ENCODE data around the gene LRIF1.
"Not testable (repeated sequence)": the region's sequence is repeated elsewhere in the genome, so short reads cannot be mapped to it uniquely, and the experiment has no call there.

Gene LRIF1, protein sequence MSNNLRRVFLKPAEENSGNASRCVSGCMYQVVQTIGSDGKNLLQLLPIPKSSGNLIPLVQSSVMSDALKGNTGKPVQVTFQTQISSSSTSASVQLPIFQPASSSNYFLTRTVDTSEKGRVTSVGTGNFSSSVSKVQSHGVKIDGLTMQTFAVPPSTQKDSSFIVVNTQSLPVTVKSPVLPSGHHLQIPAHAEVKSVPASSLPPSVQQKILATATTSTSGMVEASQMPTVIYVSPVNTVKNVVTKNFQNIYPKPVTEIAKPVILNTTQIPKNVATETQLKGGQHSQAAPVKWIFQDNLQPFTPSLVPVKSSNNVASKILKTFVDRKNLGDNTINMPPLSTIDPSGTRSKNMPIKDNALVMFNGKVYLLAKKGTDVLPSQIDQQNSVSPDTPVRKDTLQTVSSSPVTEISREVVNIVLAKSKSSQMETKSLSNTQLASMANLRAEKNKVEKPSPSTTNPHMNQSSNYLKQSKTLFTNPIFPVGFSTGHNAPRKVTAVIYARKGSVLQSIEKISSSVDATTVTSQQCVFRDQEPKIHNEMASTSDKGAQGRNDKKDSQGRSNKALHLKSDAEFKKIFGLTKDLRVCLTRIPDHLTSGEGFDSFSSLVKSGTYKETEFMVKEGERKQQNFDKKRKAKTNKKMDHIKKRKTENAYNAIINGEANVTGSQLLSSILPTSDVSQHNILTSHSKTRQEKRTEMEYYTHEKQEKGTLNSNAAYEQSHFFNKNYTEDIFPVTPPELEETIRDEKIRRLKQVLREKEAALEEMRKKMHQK

DNA sequence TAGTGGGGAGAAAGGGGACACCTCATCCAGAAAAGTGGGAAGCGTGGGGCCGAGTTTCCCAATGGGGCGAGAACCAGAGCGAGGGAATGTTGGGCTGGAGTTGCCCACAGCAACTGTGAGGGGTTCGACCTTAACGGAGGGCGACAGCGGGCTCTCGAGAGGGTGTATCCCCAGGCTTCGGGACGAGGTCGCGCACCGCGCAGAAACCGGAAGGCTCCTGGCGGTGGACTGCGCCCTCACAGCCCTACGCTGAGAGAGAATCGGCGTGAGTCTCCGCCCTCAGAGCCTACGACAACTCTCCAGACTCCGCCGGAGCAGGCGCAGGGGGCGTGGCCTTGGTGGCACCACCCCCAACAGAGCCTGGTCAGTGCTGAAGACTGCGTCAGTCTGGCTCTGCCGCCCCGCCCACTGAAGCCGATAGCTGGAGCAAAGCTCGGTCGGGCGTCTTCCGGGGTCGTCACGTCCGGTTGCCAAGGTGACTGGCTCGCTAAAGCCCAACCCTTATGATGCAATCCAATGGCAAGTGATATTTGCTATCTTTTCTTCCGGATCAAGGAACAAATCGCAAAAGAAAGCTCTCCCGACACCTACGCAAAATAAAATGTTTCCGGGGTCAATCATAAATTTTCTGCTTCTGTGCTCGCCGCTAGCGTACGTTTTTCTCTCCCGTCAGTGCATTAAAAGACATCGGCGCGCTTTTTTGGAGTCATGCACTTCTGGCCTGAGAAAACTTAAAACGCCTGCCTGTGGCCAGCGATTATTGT lies at the start of gene LRIF1:
TSS of gene LRIF1 (minus strand) at position 232 of the 764 bp plus-strand sequence. CDS start 234 bp downstream, outside the sequence.
- peak; percentile 96 for DNase-seq

DNA sequence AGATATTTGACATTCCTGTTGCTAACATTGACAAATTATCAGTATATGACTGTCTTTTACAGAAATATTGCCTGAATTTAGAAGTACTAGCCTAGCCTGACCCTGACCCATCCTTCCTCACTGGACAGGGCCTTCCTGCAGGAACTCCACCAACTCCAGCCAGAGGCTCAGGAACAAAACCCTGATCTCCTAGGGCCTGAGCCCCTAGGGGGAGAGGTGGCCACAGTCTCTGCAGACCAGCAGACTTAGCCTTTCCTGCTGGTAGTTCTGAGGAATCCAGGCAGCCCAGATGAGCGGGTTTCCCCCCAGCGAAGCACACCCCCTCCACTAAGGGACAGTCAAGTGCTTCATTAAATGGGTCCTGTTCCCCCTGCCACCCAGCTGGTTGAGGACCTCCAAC lies 44.3 kb upstream of the LRIF1 start:
- DNase-seq: no peak

DNA sequence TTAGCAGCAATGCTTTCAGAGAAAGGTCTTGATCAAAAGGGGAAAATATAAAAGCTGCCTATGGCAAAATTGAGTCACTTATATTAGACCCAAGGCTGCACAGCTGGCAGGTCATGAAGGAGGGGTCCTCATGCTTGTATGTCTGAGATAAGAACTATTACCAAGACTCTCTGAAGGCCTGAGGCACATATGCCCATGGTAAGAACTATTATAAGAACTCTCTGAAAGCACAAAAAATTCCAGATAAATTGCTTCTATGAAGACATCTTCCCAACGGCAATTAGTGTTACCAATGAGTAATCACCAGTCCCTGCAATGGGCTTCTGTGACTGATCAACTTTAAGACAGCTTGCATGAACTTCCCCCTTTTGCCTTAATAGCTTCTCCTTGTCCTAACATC lies 42.8 kb upstream of the LRIF1 start:
- no peak for DNase-seq

DNA sequence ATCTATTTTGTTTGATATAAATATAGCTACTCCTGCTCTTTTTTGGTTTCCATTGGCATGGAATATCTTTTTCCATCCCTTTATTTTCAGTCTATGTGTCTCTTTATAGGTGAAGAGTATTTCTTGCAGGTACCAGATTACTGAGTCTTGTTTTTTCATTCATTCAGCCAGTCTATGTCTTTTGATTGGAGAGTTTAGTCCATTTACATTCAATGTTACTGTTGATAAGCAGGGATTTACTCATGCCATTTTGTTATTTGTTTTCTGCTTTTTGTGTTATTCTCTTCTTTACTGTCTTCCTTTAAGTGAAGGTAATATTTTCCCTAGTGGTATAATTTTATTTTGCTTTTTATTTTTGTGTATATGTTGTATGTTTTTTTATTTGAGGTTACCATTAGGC lies 35.9 kb upstream of the LRIF1 start:
- not testable (repeated sequence) for DNase-seq

DNA sequence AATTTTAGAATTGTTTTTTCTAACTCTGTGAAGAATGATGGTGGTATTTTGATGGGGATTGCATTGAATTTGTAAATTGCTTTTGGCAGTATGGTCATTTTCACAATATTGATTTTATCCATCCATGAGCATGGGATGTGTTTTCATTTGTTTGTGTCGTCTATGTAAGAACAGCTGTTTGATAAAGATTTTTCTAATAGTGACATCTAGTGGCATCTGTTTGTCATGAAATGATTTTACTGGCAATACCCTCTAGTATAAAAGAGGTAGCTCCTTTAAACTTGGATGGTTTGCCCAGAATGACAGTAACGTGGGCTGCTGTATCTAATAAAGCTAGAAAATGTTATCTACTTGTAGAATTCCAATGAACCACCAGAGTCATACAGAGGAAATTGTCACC lies 28.6 kb upstream of the LRIF1 start:
- not testable (repeated sequence) for DNase-seq

DNA sequence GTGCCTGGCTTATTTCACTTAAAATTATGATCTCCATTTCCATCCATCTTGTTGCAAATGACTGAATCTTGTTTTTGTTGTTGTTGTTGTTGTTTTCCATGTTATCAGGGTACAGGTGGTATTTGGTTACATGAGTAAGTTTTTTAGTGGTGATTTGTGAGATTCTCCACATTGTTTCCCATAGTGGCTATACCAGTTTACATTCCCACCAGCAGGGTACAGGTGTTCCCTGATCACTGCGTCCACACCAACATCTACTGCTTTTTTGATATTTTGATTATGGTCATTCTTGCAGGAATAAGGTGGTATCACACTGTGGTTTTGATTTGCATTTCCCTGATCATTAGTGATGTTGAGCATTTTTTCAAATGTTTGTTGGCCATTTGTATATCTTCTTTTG lies 27.6 kb upstream of the LRIF1 start:
- not testable (repeated sequence) for DNase-seq

DNA sequence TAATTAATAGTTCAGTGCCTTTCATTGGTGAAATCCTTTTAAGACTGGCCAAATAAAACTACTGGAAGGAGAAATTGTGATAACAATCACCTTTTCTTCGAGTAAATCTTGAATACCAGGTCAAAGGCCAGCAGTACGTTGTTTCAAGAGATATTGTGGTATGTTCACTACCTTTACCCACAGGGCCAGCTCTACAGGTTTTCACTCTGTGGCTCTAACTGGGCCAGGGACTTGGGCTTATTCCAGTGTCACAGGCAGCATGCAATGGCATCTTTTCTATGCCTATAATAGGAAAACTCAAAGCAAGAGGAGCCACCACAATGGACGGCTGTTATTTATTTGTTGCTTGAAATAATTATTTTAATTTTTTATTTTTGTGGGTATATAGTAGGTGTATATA lies 26.8 kb upstream of the LRIF1 start:
- no peak for DNase-seq

DNA sequence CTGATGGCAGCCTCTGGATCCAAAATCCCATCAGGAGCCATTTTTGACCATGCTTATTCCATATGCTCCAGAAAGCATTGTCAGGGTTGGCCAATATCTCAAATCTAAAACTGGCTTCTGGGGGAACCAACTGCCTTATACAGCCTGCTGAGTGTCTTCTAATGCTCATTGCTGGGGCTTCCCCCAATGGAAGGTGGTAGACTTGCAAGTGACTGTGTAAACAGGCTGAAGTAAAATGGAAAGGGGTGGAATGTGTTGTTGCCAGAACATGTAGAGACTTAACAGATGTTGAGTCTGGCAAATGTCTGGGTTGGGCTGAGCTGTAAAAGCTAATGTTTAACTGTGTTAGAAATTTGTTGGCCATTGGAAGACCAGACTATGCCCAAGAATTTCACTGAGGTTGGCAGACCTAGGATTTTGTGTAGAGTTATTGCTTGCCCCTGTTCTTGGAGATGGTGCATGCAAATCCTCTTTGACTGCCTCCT lies 22.7 kb upstream of the LRIF1 start:
- DNase-seq: no peak

DNA sequence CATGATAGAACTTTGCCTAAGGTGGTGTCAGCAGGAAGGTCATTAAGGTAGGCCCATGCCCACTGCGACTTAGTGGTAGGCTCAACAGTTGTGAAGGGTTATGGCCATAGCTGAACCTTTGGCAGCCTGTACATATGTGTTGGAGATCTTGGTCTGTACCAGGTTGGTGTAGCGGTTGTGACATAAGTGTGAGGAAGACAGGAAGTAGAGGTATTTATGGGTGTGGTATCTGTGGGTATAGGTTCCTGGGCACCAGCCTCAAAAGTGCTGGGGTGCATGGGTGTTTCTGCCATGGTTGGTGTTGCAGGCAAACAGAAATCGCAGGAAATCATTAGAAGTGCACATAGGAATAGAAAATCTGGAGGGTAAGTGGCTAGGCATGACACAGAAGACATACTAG lies 18.6 kb upstream of the LRIF1 start:
- DNase-seq: no peak

DNA sequence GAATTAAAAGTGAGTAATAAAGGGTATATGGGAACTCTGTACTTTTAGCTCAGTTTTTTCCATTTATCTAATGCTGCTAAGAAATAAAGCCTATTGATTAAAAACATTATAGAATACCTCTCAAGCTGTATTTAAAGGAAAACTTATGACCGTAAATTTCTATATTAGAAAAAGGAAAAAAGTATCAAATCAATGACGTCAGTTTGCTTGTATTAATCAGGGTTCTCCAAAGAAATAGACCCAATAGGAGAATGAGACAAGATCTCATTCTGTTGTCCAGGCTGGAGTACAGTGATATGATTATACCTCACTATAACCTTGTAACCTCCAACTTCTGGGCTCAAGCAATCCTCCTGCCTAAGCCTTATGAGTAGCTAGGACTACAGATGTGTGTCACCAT lies 15.4 kb upstream of the LRIF1 start:
- no peak for DNase-seq

DNA sequence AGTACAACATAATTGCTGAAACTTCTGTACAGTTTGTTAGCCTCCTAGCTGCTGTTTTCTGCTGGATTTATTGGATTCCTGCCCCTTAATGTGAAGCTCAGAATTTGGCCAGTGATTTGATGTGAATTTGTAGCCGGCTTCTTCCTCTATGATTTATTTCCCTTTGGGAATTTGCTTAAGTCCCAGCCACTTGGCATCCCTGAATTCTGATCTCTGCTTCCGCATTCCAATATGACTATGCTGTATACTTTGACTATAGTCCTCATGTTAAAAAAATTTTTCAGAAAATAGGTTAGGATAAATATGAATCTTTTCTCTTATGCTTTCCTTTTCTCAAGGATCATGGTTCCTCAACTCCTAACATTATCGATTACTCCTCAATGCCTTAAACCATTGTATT lies 12.4 kb upstream of the LRIF1 start:
- no peak for DNase-seq

DNA sequence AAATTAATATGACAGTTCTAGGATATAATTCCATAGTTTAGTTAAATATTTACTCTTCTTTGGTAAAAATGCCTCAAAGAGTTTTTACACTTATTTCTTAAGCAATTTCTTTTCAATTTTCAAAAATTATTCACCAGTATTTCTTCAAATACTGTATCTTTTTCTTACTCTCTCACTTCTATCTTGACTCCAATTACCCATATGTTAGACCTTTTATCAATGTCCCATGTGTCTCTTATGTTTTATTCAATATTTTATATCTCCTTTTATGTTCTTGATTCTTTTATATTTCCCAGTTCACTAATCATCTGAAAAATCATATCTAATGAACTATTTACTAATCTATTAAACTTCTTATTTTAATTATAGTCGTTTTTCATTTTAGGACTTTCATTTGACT lies 11.5 kb upstream of the LRIF1 start:
- no peak for DNase-seq

DNA sequence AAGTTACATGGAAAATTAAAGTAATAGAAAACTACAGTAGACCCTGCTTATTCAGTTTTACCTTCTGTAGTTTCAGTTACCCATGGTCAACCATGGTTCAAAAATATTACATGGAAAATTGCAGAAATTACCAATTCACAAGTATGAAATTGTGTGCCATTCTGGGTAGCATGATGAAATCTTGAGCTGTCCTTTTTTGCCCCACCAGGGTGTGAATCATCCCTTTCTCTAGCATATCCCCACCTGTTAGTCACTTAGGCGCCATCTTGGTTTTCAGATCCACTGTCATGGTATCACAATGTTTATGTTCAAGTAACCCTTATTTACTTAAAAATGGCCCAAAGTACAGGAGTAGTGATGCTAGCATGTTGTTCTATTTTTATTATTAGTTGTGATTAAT lies 3.5 kb upstream of the LRIF1 start:
- no peak for DNase-seq

DNA sequence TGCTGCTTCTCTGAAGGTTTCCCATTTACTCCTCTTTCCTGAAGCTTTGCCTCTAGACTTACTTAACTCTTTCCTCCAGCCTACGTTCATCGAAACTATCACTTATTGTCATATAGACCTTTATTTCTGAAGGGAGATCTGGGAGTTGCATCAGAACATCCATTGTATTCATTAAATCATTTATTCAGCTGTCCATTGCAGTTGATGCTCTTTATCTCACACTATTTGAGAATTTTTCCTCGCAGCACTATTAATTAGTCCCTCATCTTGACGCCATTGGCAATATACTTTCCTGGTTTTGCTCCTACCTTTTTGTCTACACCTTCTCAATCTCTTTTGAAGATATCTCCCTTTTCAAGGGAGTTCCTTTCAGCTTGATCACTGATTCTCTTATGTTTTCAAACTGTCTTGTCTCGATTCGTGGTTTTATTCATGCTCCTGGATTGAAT lies 757 bp upstream of the LRIF1 start:
- DNase-seq: no peak

DNA sequence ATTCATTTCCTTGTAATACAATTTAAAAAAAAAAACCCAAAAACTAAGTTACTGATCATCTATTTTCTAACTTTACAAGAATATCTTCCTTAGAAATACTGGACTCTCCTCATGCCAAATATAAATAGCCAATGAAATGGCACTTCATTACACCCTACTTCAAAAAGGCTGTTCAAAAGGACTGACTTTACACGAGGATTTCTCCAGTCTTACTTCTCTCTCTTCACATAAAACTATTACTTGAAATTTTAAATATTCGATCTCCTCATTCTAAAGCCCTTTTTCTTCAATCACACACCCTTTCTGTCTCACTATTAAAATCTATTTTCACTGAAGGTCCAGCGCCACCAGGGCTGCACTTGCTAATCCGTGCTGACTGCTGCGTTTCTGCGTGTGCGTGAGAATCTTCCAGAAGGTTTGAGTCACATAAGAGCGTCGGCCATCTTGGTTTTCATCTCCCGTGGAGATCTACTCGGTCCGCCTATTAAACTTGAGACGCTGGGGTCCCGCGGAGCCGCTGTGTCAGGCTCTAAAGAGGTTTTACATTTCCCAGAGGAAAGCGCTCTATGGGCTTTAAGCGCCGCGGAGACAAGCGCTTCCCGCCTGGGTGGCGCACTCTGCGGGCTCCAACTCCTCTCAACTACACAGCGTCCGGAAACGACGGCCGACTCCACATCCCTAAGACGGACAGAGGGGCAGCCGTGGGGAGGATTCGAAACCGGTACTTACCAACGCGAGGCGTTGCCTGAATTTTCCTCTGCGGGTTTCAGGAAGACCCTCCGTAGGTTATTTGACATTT lies 631 bp downstream of the LRIF1 start:
- peak; percentile 42 for DNase-seq

DNA sequence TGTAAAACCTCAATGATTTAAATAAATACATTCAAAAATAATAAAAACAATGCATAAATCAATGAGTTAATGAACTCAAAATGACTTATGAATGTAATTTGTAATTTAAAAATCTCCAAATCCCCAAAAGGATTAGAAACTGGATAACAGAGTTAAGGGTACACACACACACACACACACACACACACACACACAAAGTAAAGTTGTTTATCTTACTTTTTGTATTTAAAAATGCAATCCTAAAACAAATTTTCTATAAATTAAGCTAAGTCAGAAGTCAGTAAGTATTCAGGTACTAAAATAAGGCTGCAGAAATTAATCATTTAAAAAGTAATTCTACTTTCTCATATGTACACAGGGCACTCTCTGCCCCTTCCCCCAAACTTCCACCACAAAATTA lies 1.8 kb downstream of the LRIF1 start:
- no peak for DNase-seq

DNA sequence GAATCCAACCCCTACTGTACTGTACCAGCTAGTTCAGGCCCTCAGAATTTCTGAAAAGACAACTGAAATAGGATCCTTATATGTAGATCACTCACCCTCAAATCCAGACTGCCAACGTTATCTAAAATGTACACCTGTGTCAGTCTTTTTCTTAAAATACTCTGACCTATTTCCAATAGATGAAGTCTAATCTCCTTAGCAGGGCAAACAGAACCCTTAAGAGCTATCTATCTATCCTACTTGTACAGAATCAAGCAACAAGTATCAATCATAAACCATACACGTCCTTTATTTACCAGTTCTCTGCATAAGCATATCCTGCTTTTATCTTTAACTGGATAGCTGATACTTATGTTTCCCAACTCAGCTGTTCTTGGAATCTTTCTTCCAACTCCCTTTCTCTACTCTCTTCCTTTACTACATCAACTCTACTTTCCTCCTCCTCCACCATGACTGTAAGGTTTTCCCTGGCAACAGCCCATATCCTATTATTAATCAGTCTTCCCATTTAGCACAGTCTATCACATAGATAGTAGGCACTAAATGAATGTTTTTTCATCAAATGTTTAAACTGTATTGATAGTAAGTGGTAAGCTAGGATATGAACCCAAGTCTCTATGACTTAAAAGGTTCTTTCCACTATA lies 2.8 kb downstream of the LRIF1 start:
- DNase-seq: no peak

DNA sequence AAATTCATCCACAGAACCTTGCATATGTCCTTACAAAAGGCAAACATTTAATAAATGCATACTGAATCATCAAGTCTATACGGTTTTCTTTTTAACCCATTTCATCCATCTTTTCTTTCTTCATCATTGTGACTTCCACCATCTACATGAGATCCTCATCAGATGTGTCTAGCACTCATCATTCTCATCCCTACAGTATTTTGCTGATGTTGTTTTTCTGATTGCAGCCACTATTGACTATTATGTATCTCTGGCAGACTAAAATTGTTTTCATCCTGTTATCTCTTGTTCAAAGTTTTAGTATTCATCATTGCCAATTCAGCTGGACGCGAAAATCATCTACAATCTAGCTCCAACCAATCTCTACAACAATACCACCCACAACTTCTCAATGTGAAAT lies 5.9 kb downstream of the LRIF1 start:
- no peak for DNase-seq

DNA sequence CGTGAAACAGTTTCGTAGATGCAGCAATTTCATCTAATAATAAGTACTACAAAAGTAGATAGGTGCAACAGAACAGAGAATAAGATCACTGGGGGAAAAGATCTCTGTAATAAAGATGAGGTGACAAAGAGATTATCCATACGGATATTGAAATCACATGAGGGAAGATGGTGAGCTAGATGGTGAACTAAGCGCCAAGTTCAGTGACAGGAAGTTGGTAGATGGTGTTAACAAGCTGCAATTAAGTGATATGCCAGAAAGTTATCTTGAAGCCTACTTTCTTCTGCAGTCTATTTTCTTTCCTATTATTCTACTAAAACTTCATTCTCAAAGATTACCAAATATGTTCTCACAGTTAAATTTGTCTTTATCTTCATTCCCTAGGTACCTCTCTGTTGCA lies 7.1 kb downstream of the LRIF1 start:
- no peak for DNase-seq

DNA sequence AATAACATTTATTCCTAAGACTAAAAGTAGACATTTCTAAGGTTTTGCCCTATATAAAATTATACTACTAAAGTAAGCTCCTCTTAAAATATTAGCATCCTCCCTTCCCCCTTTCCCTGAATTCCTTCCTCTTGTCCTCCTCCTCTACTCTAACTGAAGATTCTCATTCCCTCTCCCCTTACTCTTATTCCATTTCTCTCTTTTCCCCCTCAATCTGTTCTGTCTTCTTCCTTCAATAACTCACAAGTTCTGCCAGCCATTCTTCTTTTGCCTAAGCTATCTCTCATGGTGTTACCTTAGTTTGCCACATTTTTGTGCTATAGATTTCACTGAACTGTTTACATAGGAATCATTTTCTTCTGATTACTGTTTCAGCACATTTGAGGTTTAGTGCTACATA lies 10.7 kb downstream of the LRIF1 start:
- no peak for DNase-seq

DNA sequence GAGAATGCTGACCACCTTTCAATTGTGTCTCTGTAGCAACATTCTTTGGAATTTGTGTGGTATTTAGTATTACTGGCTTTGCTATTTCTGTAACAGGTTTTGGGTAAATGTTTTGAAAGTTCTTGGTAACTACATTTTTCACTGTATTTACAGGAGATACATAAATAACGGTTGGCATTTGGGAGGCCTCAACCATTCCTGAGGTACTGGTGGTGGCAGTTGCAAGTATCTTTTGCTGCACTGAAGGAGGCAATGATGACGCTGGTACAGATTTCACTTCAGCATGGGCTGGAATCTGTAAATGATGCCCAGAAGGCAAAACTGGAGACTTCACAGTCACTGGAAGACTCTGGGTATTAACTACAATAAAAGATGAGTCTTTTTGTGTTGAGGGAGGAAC lies 11.7 kb downstream of the LRIF1 start:
- DNase-seq: no peak

DNA sequence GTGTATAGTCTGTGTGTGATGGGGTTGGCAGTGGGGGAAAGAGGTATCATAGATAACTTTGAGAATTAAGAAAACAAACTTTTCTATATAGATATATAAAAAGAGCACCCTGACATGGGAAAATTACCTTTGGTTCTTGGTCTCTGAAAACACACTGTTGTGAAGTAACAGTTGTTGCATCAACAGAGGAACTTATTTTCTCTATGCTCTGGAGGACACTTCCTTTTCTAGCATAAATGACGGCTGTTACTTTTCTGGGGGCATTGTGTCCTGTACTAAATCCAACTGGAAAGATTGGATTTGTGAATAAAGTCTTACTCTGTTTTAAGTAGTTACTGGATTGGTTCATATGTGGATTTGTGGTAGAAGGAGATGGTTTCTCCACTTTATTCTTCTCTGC lies 12.6 kb downstream of the LRIF1 start:
- DNase-seq: no peak
